Measurements from ENCODE around the gene EXPH5. TPM values are rescaled to one million over a fixed set of nuclear protein-coding genes. Genes with fewer than 3 reads are reported as not detected.

EXPH5 gene
- total and polyA plus RNA-seq, 2 experiments from 2014 or later = not detected

GRCh38 chr11:108543316-108543964 is 50.1 kb downstream of the EXPH5 start:
- WGBS, 2 experiments (ENCODE audit: low coverage in 1 of 2, low lambda C conversion rate in 2 of 2, missing lambda C conversion rate in 2 of 2) = 23 to 28% methylated on average over 5 of the region's 5 CpGs
- H3K9ac ChIP-seq = no peak overlapping the region
- no peak for TF ChIP-seq EZH2 (IDR thresholded peaks at IDR 0.05; ENCODE audit: insufficient read depth, poor library complexity, severe bottlenecking)
- TF ChIP-seq EZH2phosphoT487 (IDR thresholded peaks at IDR 0.05; ENCODE audit: insufficient read depth, low read depth) = no peak
- in situ Hi-C loops (cut with MboI) = no loop called here
- no peaks in the 10 kb centered on the region for H3K9me3 ChIP-seq (ENCODE audit: low read depth)
- no peak overlapping the region for H3K4me3 ChIP-seq
- peaks cover 21% of the 10 kb centered on the region; the same call in 1 of the 2 replicates for H3K27me3 ChIP-seq (replicated peaks; ENCODE audit: insufficient read depth)
- H4K20me1 ChIP-seq (ENCODE audit: insufficient read depth) = no peaks in the 10 kb centered on the region
- no peak overlapping the region; the same call in 1 of the 2 replicates for H2AFZ ChIP-seq
- H3F3A ChIP-seq (ENCODE audit: insufficient read depth) = no peaks in the 10 kb centered on the region
- no peaks in the 10 kb centered on the region for H3K9me2 ChIP-seq (ENCODE audit: insufficient read depth)
- no peaks in the 10 kb centered on the region for H3K36me3 ChIP-seq (ENCODE audit: low read depth)
- no peak overlapping the region for H3K27ac ChIP-seq
- no peak overlapping the region for H3K4me2 ChIP-seq (ENCODE audit: unreplicated experiment)
- H3K79me2 ChIP-seq (ENCODE audit: insufficient read depth) = no peaks in the 10 kb centered on the region
- DNase-seq = no peak
- H3K4me1 ChIP-seq (ENCODE audit: insufficient read depth) = no peaks in the 10 kb centered on the region

DNA sequence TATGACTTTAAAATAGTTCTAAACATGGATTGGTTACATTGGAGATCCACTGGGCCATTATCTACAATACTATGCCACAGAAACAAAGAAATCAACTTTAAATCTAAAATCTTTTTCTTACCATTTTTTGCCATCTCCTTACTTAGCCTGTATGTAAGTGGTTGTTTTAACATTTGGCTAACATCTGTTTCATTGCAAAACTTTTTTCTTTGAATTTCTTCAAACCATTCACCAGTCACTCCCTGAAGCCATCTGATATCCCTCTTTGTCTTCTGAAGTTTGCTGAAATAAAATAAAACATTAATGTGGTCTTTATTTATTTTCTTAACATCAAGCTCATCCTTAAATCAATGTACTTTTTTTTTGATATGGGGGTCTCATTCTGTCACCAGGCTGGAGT is 52.0 kb downstream of the EXPH5 start:
- Histone ChIP-seq H3K79me2 (ENCODE audit: insufficient read depth) (no peaks in the 10 kb centered on the region), H3K27ac (no peak overlapping the region), H4K20me1 (ENCODE audit: insufficient read depth) (no peaks in the 10 kb centered on the region), H3K9ac (no peak overlapping the region), H3K4me1 (ENCODE audit: insufficient read depth) (no peaks in the 10 kb centered on the region), H2AFZ (no peak overlapping the region), H3F3A (ENCODE audit: insufficient read depth) (no peaks in the 10 kb centered on the region), H3K27me3 (replicated peaks; ENCODE audit: insufficient read depth) (peaks cover 26% of the 10 kb centered on the region), H3K9me2 (ENCODE audit: insufficient read depth) (no peaks in the 10 kb centered on the region), H3K9me3 (ENCODE audit: low read depth) (no peaks in the 10 kb centered on the region), H3K4me3 (no peak overlapping the region), H3K4me2 (ENCODE audit: unreplicated experiment) (no peak overlapping the region), H3K36me3 (ENCODE audit: low read depth) (no peaks in the 10 kb centered on the region)
- TF ChIP-seq EZH2 (IDR thresholded peaks at IDR 0.05; ENCODE audit: insufficient read depth, poor library complexity, severe bottlenecking) (no peak), EZH2phosphoT487 (IDR thresholded peaks at IDR 0.05; ENCODE audit: insufficient read depth, low read depth) (no peak)
- DNase-seq = no peak
- in situ Hi-C loops (cut with MboI) = no loop called here

DNA sequence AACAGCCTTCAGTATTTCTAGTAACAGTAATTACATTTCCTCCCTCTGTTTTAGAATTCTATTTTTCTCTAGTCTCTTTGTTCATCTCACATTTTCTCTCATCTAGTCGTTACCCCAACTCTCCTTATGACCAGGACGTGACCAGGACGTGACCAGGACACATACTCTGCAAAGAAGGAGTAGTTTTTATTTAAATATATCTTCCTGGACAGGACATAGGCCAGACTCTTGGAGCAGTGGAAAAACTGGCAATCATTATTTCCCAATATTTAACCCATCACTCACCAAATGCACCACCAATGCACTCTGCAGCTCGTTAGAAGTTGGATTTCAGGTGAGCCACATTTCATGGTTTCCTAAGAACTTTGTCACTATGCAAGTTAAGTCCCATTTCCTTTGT is 55.1 kb downstream of the EXPH5 start:
- H3K9me3 ChIP-seq (ENCODE audit: low read depth) = no peaks in the 10 kb centered on the region
- no peaks in the 10 kb centered on the region for H3K9me2 ChIP-seq (ENCODE audit: insufficient read depth)
- no peak overlapping the region for H3K9ac ChIP-seq
- H4K20me1 ChIP-seq (ENCODE audit: insufficient read depth) = no peaks in the 10 kb centered on the region
- no peaks in the 10 kb centered on the region for H3K36me3 ChIP-seq (ENCODE audit: low read depth)
- TF ChIP-seq EZH2 (IDR thresholded peaks at IDR 0.05; ENCODE audit: insufficient read depth, poor library complexity, severe bottlenecking) (no peak), EZH2phosphoT487 (IDR thresholded peaks at IDR 0.05; ENCODE audit: insufficient read depth, low read depth) (no peak)
- H3K4me2 ChIP-seq (ENCODE audit: unreplicated experiment) = no peak overlapping the region
- no peaks in the 10 kb centered on the region for H3K4me1 ChIP-seq (ENCODE audit: insufficient read depth)
- no peak for DNase-seq
- no peak overlapping the region for H3K27ac ChIP-seq
- peaks cover 18% of the 10 kb centered on the region for H3K27me3 ChIP-seq (replicated peaks; ENCODE audit: insufficient read depth)
- in situ Hi-C loops (cut with MboI) = no loop called here
- H3K4me3 ChIP-seq = no peak overlapping the region
- 87 to 93% methylated on average over 4 of the region's 4 CpGs for WGBS, 2 experiments (ENCODE audit: low coverage in 1 of 2, low lambda C conversion rate in 2 of 2, missing lambda C conversion rate in 2 of 2)
- no peaks in the 10 kb centered on the region for H3K79me2 ChIP-seq (ENCODE audit: insufficient read depth)
- no peak overlapping the region for H2AFZ ChIP-seq
- no peaks in the 10 kb centered on the region for H3F3A ChIP-seq (ENCODE audit: insufficient read depth)

DNA sequence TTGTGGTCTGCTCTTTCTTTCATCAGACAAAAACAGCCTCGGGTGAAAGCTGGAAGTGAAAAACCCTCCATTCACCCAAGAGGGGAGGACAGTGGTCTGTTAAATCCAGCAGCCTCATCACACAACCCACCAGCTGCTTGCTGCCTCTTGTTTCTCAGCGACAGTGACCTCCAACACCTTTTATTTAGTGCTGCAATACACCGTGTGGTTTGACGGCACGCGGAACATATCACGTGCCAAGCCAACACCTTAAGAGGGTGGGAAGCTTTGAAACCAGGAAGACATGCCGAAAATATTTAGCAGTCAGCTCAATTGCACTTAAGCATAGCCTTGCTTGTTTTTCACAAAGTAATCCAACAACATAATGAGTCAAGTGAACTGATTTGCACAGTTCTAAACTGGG is 55.5 kb downstream of the EXPH5 start:
- Histone ChIP-seq H3K27me3 (replicated peaks; ENCODE audit: insufficient read depth) (peaks cover 14% of the 10 kb centered on the region), H3K9ac (no peak overlapping the region), H3K9me2 (ENCODE audit: insufficient read depth) (no peaks in the 10 kb centered on the region), H3K36me3 (ENCODE audit: low read depth) (no peaks in the 10 kb centered on the region), H3K4me3 (no peak overlapping the region), H3K4me2 (ENCODE audit: unreplicated experiment) (no peak overlapping the region), H3K79me2 (ENCODE audit: insufficient read depth) (no peaks in the 10 kb centered on the region), H2AFZ (no peak overlapping the region), H3K4me1 (ENCODE audit: insufficient read depth) (no peaks in the 10 kb centered on the region), H3K9me3 (ENCODE audit: low read depth) (no peaks in the 10 kb centered on the region), H3K27ac (no peak overlapping the region), H4K20me1 (ENCODE audit: insufficient read depth) (no peaks in the 10 kb centered on the region), H3F3A (ENCODE audit: insufficient read depth) (no peaks in the 10 kb centered on the region)
- 36 to 37% methylated on average over 8 of the region's 8 CpGs for WGBS, 2 experiments (ENCODE audit: low coverage in 1 of 2, low lambda C conversion rate in 2 of 2, missing lambda C conversion rate in 2 of 2)
- in situ Hi-C loops (cut with MboI) = no loop called here
- DNase-seq = no peak
- no peak for TF ChIP-seq EZH2 (IDR thresholded peaks at IDR 0.05; ENCODE audit: insufficient read depth, poor library complexity, severe bottlenecking)
- TF ChIP-seq EZH2phosphoT487 (IDR thresholded peaks at IDR 0.05; ENCODE audit: insufficient read depth, low read depth) = no peak

- TF ChIP-seq EZH2 (IDR thresholded peaks at IDR 0.05; ENCODE audit: insufficient read depth, poor library complexity, severe bottlenecking) (no peak), EZH2phosphoT487 (IDR thresholded peaks at IDR 0.05; ENCODE audit: insufficient read depth, low read depth) (no peak)
- H3K27me3 ChIP-seq (replicated peaks; ENCODE audit: insufficient read depth) = peaks cover 14% of the 10 kb centered on the region
- no peak overlapping the region for H3K4me2 ChIP-seq (ENCODE audit: unreplicated experiment)
- H3K9me2 ChIP-seq (ENCODE audit: insufficient read depth) = no peaks in the 10 kb centered on the region
- no peaks in the 10 kb centered on the region for H3F3A ChIP-seq (ENCODE audit: insufficient read depth)
- in situ Hi-C loops (cut with MboI) = no loop called here
- 58 to 63% methylated on average over 5 of the region's 5 CpGs for WGBS, 2 experiments (ENCODE audit: low coverage in 1 of 2, low lambda C conversion rate in 2 of 2, missing lambda C conversion rate in 2 of 2)
- H3K79me2 ChIP-seq (ENCODE audit: insufficient read depth) = no peaks in the 10 kb centered on the region
- H2AFZ ChIP-seq = no peak overlapping the region
- H3K4me1 ChIP-seq (ENCODE audit: insufficient read depth) = no peaks in the 10 kb centered on the region
- no peaks in the 10 kb centered on the region for H3K9me3 ChIP-seq (ENCODE audit: low read depth)
- no peak overlapping the region for H3K27ac ChIP-seq
- no peak for DNase-seq
- H3K9ac ChIP-seq = no peak overlapping the region
- H3K4me3 ChIP-seq = no peak overlapping the region
- no peaks in the 10 kb centered on the region for H4K20me1 ChIP-seq (ENCODE audit: insufficient read depth)
- no peaks in the 10 kb centered on the region for H3K36me3 ChIP-seq (ENCODE audit: low read depth)
These were observed 56.8 kb downstream of the EXPH5 start for GRCh38 chr11:108536783-108537182.
